ENCODE results near the gene YIF1A. TPM values are rescaled to one million over a fixed set of nuclear protein-coding genes. Genes with fewer than 3 reads are reported as not detected.
A peak's percentile ranks its signal among the peaks of the same experiment; 100 is the strongest.
"Not testable (repeated sequence)": the region's sequence is repeated elsewhere in the genome, so short reads cannot be mapped to it uniquely, and the experiment has no call there.

YIF1A gene
- total RNA-seq, 1 donor from 2014 or later = 123 TPM

- no peak for DNase-seq (ENCODE audit: low read depth in 2 of 2)
These were observed 2.2 kb downstream of the YIF1A start for GRCh38 chr11:66286699-66287098.

GRCh38 chr11:66285250-66285947 is 3.5 kb downstream of the YIF1A start:
- no peak for DNase-seq (ENCODE audit: low read depth in 2 of 2)

GRCh38 chr11:66284526-66285078 is 4.3 kb downstream of the YIF1A start:
- DNase-seq (ENCODE audit: low read depth in 2 of 2) = no peak

- no peak for DNase-seq (ENCODE audit: low read depth in 2 of 2)
These were observed 5.4 kb downstream of the YIF1A start for GRCh38 chr11:66283461-66284105.

GRCh38 chr11:66282468-66283455 is 6.2 kb downstream of the YIF1A start:
- peak; percentile 91 to 96 for DNase-seq (ENCODE audit: low read depth in 2 of 2)

- no peak for DNase-seq (ENCODE audit: low read depth in 2 of 2)
These were observed 7.0 kb downstream of the YIF1A start for GRCh38 chr11:66281776-66282467.

GRCh38 chr11:66281001-66281400 is 7.9 kb downstream of the YIF1A start:
- DNase-seq (ENCODE audit: low read depth in 2 of 2) = no peak

- no peak for DNase-seq (ENCODE audit: low read depth in 2 of 2)
These were observed 8.5 kb downstream of the YIF1A start for GRCh38 chr11:66280428-66280827.

GRCh38 chr11:66279092-66279734 is 9.7 kb downstream of the YIF1A start:
- no peak for DNase-seq (ENCODE audit: low read depth in 2 of 2)

GRCh38 chr11:66278363-66279091 is 10.4 kb downstream of the YIF1A start:
- DNase-seq (ENCODE audit: low read depth in 2 of 2) = no peak

- peak in 1 of 2 donors; percentile 18 for DNase-seq (ENCODE audit: low read depth in 2 of 2)
These were observed 11.2 kb downstream of the YIF1A start, which contains the start of gene CNIH2 for GRCh38 chr11:66277471-66278362. TSS of gene CNIH2 (plus strand) at chr11:66278175. CDS start at chr11:66278457, 282 bp downstream.

GRCh38 chr11:66277064-66277463 is 11.9 kb downstream of the YIF1A start:
- not testable (repeated sequence) for DNase-seq (ENCODE audit: low read depth in 2 of 2)

- DNase-seq (ENCODE audit: low read depth in 2 of 2) = not testable (repeated sequence)
These were observed 12.3 kb downstream of the YIF1A start for GRCh38 chr11:66276619-66277018.

- no peak for DNase-seq (ENCODE audit: low read depth in 2 of 2)
These were observed 12.8 kb downstream of the YIF1A start for GRCh38 chr11:66275984-66276612.

GRCh38 chr11:66275396-66275795 is 13.5 kb downstream of the YIF1A start:
- no peak for DNase-seq (ENCODE audit: low read depth in 2 of 2)

GRCh38 chr11:66274219-66274618 is 14.7 kb downstream of the YIF1A start:
- DNase-seq (ENCODE audit: low read depth in 2 of 2) = no peak

- no peak for DNase-seq (ENCODE audit: low read depth in 2 of 2)
These were observed 16.3 kb downstream of the YIF1A start for GRCh38 chr11:66272596-66272995.

GRCh38 chr11:66271816-66272215 is 17.1 kb downstream of the YIF1A start:
- DNase-seq (ENCODE audit: low read depth in 2 of 2) = no peak
